Choroid plexus epithelial cell (primary cell): ENCODE measurements around the gene C3orf18.

ENCODE experiments used
- DNase-seq: peaks from one replicate; pipeline ENCODE4 v3.0.0-alpha.2; 2010; ENCODE audit warnings: low read depth
- H3K4me3 ChIP-seq: 2 replicates; pipeline ENCODE4 v1.5.1; 2011; ENCODE audit warnings: low read depth, mild to moderate bottlenecking, control low read depth, low read length, moderate library complexity
- CTCF ChIP-seq: conservative IDR thresholded peaks from 2 replicates; pipeline ENCODE4 v1.5.1; 2011; ENCODE audit warnings: low read depth, mild to moderate bottlenecking, control low read depth, inconsistent platforms, low read length, moderate library complexity

The C3orf18 gene

GRCh38 chr3:50512131-50512530 is 55.4 kb downstream of the C3orf18 start:
- DNase-seq, result no peak
- no peak for TF ChIP-seq CTCF
- no peak overlapping the region for H3K4me3 ChIP-seq

- DNase-seq, result no peak
- no peak overlapping the region for H3K4me3 ChIP-seq
- TF ChIP-seq CTCF, result no peak
Observed at GRCh38 chr3:50510325-50510724, 57.2 kb downstream of the C3orf18 start.

- DNase-seq, result no peak
- TF ChIP-seq CTCF, result no peak
- H3K4me3 ChIP-seq, result no peak overlapping the region
Observed at GRCh38 chr3:50509715-50510114, 57.8 kb downstream of the C3orf18 start.

DNA sequence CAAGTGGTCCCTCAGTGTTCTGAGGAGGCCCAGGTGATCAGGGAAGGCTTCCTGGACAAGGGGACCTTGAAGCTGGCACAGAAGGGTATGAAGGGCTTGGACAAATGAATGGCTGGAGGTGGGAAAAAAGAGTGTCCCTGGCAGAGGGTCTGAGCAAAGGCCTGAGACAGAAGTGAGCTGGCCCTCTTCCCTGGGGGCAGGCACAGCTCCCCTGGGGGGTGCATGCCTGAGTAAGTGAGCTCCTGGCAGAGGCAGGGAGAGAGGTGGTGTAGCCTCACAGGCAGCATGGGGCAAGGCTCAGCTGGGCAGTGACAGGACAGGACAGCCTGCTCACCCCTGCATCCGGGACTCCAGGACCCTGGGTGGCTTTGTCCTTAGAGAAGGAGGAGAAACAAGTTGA is 58.7 kb downstream of the C3orf18 start:
- no peak for DNase-seq
- no peak for TF ChIP-seq CTCF
- no peak overlapping the region for H3K4me3 ChIP-seq
